DMS153 treated with DMSO at 0.1 percent for 48 hours (cell line): Measurements from ENCODE around the gene PTP4A1.
"Not testable (repeated sequence)": the region's sequence is repeated elsewhere in the genome, so short reads cannot be mapped to it uniquely, and the experiment has no call there.

Source experiments
- DNase-seq: peaks from one replicate; lab custom pipeline; 2025; ENCODE audit not compliant: unreplicated experiment; lab: John Stamatoyannopoulos, UW

Gene PTP4A1

GRCh38 chr6:63581355-63582013 is 9.2 kb downstream of the PTP4A1 start:
- no peak for DNase-seq

- DNase-seq, result no peak
Observed at GRCh38 chr6:63582579-63583231, 10.4 kb downstream of the PTP4A1 start.

DNA sequence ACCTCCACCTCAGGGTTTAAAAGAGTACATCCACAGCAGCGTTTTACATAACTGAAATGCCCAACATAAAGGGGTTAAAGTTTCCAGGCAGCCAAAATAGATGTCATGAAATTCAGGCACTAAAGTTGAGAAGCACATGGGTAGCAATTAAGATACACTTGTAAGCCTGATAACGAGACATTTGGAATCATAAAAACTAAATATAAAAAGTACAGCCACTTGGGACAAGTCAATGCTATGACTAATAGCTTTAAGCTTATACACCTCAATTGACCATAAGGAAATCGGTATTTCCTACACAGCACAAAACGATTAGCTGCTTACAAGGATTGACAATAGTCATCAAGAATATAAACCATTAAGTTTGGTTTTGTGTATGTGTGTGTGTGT is 11.8 kb downstream of the PTP4A1 start:
- DNase-seq, result no peak

DNA sequence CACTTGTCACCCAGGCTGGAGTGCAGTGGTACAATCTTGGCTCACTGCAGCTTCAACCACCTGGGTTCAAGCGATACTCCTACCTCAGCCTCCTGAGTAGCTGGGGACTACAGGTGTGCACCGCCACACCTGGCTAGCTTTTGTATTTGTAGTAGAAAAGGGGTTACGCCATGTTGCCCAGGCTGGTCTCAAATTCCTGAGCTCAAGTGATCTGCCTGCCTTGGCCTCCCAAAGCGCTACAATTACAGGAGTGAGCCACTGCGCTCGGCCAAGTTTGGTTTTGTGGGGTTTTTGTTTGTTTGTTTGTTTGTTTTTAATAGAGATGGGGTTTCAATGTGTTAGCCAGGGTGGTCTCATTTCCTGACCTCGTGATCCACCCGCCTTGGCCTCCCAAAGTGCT is 12.3 kb downstream of the PTP4A1 start:
- no peak for DNase-seq

DNA sequence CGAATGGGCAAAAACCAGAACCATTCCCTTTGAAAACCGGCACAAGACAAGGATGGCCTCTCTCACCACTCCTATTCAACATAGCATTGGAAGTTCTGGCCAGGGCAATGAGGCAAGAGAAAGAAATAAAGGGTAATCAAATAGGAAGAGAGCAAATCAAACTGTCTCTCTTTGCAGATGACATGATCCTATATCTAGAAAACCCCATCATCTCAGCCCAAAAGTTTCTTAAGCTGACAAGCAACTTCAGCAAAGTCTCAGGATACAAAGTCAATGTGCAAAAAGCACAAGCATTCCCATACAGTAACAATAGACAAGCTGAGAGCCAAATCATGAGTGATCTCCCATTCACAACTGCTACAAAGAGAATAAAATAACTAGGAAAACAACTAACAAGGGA is 13.4 kb downstream of the PTP4A1 start:
- not testable (repeated sequence) for DNase-seq

GRCh38 chr6:63589952-63590411 is 17.7 kb downstream of the PTP4A1 start:
- DNase-seq, result no peak

DNA sequence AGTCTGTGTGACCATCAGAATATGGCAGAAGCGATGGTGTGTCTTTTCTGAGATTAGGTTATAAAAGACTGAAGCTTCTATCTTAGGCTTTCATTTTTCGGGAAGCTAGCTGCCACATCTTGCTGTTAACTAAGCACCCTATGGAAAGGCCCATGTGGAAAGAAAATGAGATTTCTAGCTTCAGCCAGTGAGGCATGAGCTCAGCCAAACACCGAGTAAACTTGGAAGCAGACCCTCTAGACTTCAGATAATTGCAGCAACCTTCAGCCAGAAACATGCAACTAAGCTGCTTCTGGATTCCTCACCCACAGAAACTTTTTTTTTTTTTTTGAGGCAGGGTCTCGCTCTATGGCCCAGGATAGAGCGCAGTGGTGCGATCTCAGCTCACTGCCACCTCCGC is 20.6 kb downstream of the PTP4A1 start:
- no peak for DNase-seq

DNA sequence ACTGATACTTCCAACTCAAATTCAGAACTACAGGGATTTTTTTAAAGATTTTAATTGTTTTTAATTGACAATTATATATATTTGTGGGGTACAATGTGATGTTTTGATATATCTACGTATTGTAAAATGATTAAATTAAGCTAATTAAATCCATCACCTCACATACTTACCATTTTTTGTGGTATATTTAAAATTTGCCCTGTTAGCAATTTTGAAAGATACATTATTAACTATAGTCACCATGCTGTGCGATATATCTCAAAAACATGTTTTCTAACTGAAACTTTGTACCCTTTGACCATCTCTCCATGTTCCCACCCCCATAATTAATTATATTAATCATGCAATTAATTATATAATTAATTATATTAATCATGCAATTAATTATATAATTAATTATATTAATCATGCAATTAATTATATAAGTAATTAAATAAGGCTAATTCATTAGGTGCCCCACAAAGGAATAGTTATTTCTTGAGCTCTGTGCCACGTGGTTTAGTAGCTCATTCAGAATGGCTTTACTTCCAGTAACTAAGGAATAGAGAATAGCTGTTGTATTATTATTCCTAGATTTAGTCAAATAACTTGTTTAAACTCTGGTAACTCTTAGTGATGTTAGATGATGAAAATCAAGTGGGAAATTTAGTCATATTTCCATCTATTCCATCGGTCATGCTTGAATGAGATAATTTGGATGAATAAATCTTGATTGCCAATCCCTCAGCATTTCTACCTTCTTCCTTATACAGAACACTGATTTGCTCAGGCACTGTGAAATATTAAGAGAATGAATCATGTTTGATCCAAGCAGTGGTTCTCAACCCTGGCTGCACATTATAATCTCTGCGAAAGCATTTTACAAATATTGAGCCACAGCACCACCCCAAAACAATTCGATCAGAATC is 25.1 kb downstream of the PTP4A1 start:
- DNase-seq, result no peak

GRCh38 chr6:63598049-63599036 is 26.1 kb downstream of the PTP4A1 start:
- peak; percentile 43 for DNase-seq

DNA sequence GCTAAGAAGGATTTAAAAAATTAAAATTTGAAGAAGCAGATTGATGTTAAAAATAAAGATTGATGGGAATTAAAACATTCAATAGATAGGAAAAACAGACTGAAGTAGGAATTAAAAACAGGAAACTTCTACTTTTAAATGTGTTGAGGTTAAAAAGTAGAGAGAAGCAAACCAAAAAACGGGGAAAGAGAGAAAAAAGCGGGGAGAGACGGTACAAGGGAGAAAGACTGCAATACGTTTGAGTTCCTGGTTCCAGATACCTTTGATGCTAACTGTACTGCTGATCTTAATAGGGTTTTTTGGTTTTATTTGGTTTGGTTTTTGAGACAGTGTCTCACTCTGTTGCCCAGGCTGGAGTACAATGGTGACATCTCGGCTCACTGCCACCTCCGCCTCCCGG is 27.0 kb downstream of the PTP4A1 start:
- no peak for DNase-seq

- DNase-seq, result no peak
Observed at GRCh38 chr6:63600136-63600535, 27.9 kb downstream of the PTP4A1 start.

GRCh38 chr6:63609231-63609630 is 37.0 kb downstream of the PTP4A1 start:
- no peak for DNase-seq

DNA sequence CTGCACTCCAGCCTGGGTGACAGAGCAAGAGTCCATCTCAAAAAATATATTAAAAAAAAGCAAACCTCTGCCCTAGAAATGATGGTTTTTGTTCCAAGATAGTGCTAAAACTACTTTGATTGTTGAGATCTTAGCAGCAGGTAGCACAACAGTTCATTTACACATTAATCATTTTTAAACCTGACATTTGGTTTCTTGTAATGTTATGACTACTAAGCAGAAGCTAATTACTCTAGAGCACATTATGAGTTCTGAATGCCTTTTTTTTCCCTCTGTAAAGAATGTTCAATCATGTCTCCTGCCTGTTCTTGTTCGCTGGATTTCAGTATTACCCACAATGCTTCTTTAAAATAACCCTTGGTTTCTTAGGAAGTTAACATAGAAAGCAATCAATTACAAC is 38.7 kb downstream of the PTP4A1 start:
- DNase-seq, result no peak

DNA sequence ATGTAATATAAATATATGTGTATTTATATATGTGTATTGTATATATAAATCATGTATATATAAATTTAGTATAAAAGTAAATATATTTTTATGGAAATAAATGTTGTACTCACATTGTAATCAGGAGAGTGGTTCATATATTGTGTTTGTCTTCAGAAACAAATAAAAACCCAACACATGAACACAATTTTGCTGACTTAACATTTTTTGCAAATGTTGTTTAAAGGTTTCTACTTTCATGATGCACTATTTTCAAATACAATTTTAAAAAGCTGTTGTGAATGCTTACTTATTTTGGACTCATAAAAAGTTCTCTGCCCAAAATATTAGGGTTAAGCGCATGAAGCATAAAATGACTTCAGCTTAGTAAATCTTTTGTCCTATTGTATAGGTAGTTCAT is 39.3 kb downstream of the PTP4A1 start:
- DNase-seq, result no peak

- DNase-seq, result no peak
Observed at GRCh38 chr6:63615590-63615989, 43.3 kb downstream of the PTP4A1 start.
